ENCODE measurements around the gene TCERG1L.

The TCERG1L gene

DNA sequence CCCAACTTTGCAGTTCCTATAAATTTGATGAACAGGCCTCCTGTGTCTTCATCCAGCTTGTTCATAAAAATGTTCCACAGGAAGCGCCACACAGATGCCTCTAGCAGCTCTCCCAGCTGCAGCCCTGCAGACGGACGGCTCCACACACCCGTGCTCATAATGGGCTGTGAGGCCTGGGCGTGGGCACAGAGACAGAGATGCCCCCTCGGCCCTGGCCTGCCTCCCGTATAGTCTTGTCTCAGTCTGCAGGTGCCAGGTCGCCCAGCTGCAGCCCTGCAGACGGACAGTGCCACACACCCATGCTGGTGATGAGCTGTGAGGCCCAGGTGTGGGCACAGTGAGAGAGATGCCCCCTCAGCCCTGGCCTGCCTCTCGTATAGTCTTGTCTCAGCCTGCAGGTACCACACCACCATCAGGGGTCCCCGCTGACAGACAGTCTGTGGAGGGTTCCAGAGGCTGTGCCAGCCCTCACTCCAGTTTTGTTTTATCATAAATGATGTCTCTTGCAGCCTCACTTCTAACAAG lies 189.9 kb downstream of the TCERG1L start:
- H3K4me3 ChIP-seq (replicated peaks in 1 of 2; ENCODE audit: low read depth in 2 of 2, low read length in 2 of 2): no peak overlapping the region
- no peak for DNase-seq (ENCODE audit: low read depth in 2 of 2)
- TF ChIP-seq, protein P1, sequence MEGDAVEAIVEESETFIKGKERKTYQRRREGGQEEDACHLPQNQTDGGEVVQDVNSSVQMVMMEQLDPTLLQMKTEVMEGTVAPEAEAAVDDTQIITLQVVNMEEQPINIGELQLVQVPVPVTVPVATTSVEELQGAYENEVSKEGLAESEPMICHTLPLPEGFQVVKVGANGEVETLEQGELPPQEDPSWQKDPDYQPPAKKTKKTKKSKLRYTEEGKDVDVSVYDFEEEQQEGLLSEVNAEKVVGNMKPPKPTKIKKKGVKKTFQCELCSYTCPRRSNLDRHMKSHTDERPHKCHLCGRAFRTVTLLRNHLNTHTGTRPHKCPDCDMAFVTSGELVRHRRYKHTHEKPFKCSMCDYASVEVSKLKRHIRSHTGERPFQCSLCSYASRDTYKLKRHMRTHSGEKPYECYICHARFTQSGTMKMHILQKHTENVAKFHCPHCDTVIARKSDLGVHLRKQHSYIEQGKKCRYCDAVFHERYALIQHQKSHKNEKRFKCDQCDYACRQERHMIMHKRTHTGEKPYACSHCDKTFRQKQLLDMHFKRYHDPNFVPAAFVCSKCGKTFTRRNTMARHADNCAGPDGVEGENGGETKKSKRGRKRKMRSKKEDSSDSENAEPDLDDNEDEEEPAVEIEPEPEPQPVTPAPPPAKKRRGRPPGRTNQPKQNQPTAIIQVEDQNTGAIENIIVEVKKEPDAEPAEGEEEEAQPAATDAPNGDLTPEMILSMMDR (IDR thresholded peaks at IDR 0.05; ENCODE audit: low read depth, low read length): no peak

DNA sequence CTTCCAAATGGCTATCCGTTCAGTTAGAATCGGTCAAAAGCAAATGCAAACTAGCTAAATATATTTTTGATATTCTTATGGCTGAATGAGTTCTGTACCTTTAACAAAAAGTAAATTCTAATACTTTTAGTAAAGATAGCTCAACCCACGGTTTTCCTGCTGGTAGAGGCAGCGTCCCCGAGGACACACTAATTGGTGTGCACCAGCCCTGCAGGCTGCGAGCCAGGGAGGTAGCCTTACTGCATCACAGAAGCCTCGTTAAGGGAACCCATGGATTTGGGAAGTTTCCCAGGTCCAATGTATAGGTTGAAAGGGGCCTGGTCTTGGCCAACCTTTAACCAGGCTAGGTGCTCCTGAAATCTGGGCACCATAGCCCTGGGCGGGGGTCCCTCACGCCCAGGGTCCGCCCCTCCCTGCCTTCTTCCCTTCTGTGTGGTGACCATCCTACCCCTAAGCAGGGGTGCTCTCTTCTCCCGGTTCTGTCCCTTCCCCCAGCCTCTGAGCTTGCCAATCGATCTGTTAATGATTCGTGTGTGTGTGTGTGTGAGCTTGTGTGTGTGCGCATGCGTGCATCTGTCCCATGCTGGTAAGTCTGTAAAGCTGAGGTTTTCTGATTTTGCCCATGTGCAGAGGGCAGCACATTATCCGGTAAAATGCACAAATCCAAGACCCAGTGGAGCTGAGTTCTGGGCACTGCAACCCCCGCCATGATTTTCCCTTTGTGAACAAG lies 191.7 kb downstream of the TCERG1L start:
- no peak overlapping the region for H3K4me3 ChIP-seq (replicated peaks in 1 of 2; ENCODE audit: low read depth in 2 of 2, low read length in 2 of 2)
- DNase-seq (ENCODE audit: low read depth in 2 of 2): no peak
- TF ChIP-seq, protein P1 (IDR thresholded peaks at IDR 0.05; ENCODE audit: low read depth, low read length): no peak

GRCh38 chr10:131117416-131118212 lies 193.9 kb downstream of the TCERG1L start:
- TF ChIP-seq, protein P1 (IDR thresholded peaks at IDR 0.05; ENCODE audit: low read depth, low read length): no peak
- H3K4me3 ChIP-seq (replicated peaks in 1 of 2; ENCODE audit: low read depth in 2 of 2, low read length in 2 of 2): no peak overlapping the region

DNA sequence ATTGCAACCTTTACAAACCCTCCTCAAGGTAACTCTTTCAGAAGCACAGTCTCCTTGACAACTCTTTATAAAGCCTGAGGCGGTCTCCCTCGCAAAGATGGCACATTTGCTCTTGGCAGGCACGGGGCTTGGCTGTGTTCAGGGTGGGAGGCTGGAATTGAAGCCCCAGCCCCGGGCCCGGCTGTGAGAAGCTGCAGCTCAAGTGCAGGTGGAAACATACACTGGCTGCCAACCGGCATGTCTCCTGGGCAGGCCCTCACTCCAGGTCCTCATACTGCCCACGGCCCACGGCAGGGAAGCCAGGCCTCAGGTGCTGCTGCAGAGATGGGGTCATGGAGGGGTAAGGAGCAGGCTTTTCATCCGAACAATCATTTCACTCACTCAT lies 194.5 kb downstream of the TCERG1L start:
- no peak overlapping the region for H3K4me3 ChIP-seq (replicated peaks in 1 of 2; ENCODE audit: low read depth in 2 of 2, low read length in 2 of 2)
- TF ChIP-seq, protein P1 (IDR thresholded peaks at IDR 0.05; ENCODE audit: low read depth, low read length): no peak
- DNase-seq (ENCODE audit: low read depth in 2 of 2): no peak

More at GRCh38 chr10:131117416-131118212, 193.9 kb downstream of the TCERG1L start:
- no peak for DNase-seq (ENCODE audit: low read depth in 2 of 2)

- TF ChIP-seq, protein P1 (IDR thresholded peaks at IDR 0.05; ENCODE audit: low read depth, low read length): no peak
- no peak for DNase-seq (ENCODE audit: low read depth in 2 of 2)
- no peak overlapping the region for H3K4me3 ChIP-seq (replicated peaks in 1 of 2; ENCODE audit: low read depth in 2 of 2, low read length in 2 of 2)
Observed at GRCh38 chr10:131116216-131116990, 195.1 kb downstream of the TCERG1L start.

- H3K4me3 ChIP-seq (replicated peaks in 1 of 2; ENCODE audit: low read depth in 2 of 2, low read length in 2 of 2): no peak overlapping the region
- DNase-seq (ENCODE audit: low read depth in 2 of 2): no peak
- TF ChIP-seq, protein P1 (IDR thresholded peaks at IDR 0.05; ENCODE audit: low read depth, low read length): no peak
Observed at GRCh38 chr10:131115801-131116200, 195.7 kb downstream of the TCERG1L start.
